Hematopoietic multipotent progenitor cell (in vitro differentiated cells): ENCODE measurements around the gene DCUN1D4. TPM values are rescaled to one million over a fixed set of nuclear protein-coding genes. Genes with fewer than 3 reads are reported as not detected.
"Not testable (repeated sequence)": the region's sequence is repeated elsewhere in the genome, so short reads cannot be mapped to it uniquely, and the experiment has no call there.

Source experiments
- DNase-seq, 3 donors: peaks; one replicate each; pipeline ENCODE4 v3.0.0-alpha.2; 2011 to 2015; ENCODE audit warnings: low read depth in 2 of 3, low spot score in 2 of 3
- total RNA-seq: library from RNA; depleted of rRNA; stranded (reverse); fragments of >200 nt; gene quantifications from one replicate; pipeline ENCODE4 v1.2.3, GENCODE V29; 2012

The DCUN1D4 gene
- total RNA-seq, 1 donor: 23.2 TPM

- DNase-seq: no peak
These were observed 47.8 kb downstream of the DCUN1D4 start for GRCh38 chr4:51890760-51891159.

GRCh38 chr4:51893402-51893801, 50.4 kb downstream of the DCUN1D4 start:
- DNase-seq: not testable (repeated sequence)

GRCh38 chr4:51894059-51894645, 51.2 kb downstream of the DCUN1D4 start:
- no peak for DNase-seq

GRCh38 chr4:51895158-51895557, 52.2 kb downstream of the DCUN1D4 start:
- DNase-seq: no peak

GRCh38 chr4:51895816-51896408, 53.0 kb downstream of the DCUN1D4 start:
- DNase-seq: peak in 2 of 3 donors; percentile 67 to 74

GRCh38 chr4:51901363-51901762, 58.4 kb downstream of the DCUN1D4 start:
- DNase-seq: no peak

- DNase-seq: peak in 2 of 3 donors; percentile 61 to 76
These were observed 63.4 kb downstream of the DCUN1D4 start for GRCh38 chr4:51906167-51906958.

GRCh38 chr4:51907006-51907669, 64.2 kb downstream of the DCUN1D4 start:
- peak in 1 of 3 donors; percentile 26 for DNase-seq

- no peak for DNase-seq
These were observed 66.3 kb downstream of the DCUN1D4 start for GRCh38 chr4:51909236-51909703.

- DNase-seq: no peak
These were observed 75.3 kb downstream of the DCUN1D4 start for GRCh38 chr4:51918251-51918650.

GRCh38 chr4:51923343-51923742, 80.4 kb downstream of the DCUN1D4 start:
- DNase-seq: no peak

GRCh38 chr4:51925307-51925706, 82.4 kb downstream of the DCUN1D4 start:
- DNase-seq: no peak

- no peak for DNase-seq
These were observed 87.6 kb downstream of the DCUN1D4 start for GRCh38 chr4:51930557-51930956.

- DNase-seq: no peak
These were observed 88.5 kb downstream of the DCUN1D4 start for GRCh38 chr4:51931461-51931860.

GRCh38 chr4:51932261-51932660, 89.3 kb downstream of the DCUN1D4 start:
- DNase-seq: peak in 2 of 3 donors; percentile 5 to 7

- DNase-seq: no peak
These were observed 89.7 kb downstream of the DCUN1D4 start for GRCh38 chr4:51932684-51933083.

- DNase-seq: not testable (repeated sequence)
These were observed 97.5 kb downstream of the DCUN1D4 start for GRCh38 chr4:51940460-51940859.

GRCh38 chr4:51942108-51942832, 99.3 kb downstream of the DCUN1D4 start:
- DNase-seq: no peak

GRCh38 chr4:51942833-51943215, 99.9 kb downstream of the DCUN1D4 start:
- DNase-seq: no peak

- no peak for DNase-seq
These were observed 100.3 kb downstream of the DCUN1D4 start for GRCh38 chr4:51943221-51943620.
